SH-SY5Y (cell line): Measurements from ENCODE around the gene SLC2A5.

ENCODE experiments used
- GATA2 ChIP-seq: IDR thresholded peaks from 2 replicates; pipeline ENCODE4 v1.6.1; 2011; ENCODE audit warnings: mild to moderate bottlenecking, low read depth, low read length
- GATA3 ChIP-seq: IDR thresholded peaks from 2 replicates; pipeline ENCODE4 v1.6.1; 2011; ENCODE audit warnings: low read depth, mild to moderate bottlenecking, low read length, moderate library complexity

DNA sequence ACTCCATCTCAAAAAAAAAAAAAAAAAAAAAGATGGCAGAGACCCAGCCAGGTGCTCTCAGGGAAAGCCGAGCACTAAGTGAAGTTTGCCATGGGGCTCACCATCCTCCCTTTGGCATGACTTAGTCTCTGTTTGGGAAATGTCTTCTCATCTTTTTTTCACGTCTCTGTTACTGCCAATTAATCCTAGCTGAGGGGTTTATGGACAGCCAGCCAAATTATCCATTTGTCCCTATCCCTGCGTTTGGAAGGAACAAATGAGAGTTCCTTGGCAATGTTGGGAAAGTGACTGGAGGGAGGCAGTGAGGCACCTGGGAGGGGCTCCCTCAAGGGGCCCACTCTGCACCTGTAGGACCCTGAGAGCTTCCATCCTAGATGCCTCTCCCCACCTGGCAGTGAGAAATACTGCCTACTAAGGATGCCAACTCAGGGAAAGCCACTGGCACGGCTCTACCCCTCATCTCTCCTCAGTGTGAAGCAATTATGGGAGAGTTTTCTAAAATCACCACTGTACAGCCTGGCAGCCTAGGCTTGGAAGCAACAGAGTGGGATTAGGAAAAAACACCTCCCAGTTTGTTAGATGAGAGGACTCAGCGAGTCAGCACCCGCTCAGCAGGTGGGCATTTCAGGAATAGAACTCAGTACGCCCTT, 23.4 kb downstream of the SLC2A5 start:
- TF ChIP-seq GATA2: no peak
- TF ChIP-seq GATA3: no peak
